Uterus (tissue), 4 donors: ENCODE measurements around the gene RNASE4. TPM values are rescaled to one million over a fixed set of nuclear protein-coding genes. Genes with fewer than 3 reads are reported as not detected.
"Not testable (repeated sequence)": the region's sequence is repeated elsewhere in the genome, so short reads cannot be mapped to it uniquely, and the experiment has no call there.

Source experiments
- DNase-seq, 2 donors: peaks; one replicate each; pipeline ENCODE4 v3.0.0-alpha.2; 2019 to 2020
- H3K27ac ChIP-seq, 2 donors: fragments of 200-600 bp; sonication (generic); 1 replicate in 1 of 2; 2 replicates in 1 of 2; pipeline ENCODE4 v1.5.1; 2016 to 2018
- H3K27me3 ChIP-seq, 2 donors: fragments of 200-600 bp; sonication (generic); one replicate each; pipeline ENCODE4 v1.5.1; 2018 to 2019; ENCODE audit warnings: control low read depth in 1 of 2
- H3K36me3 ChIP-seq, 2 donors: fragments of 200-600 bp; sonication (generic); one replicate each; pipeline ENCODE4 v1.5.1; 2019; ENCODE audit warnings: control low read depth in 1 of 2
- H3K4me1 ChIP-seq, 2 donors: fragments of 200-600 bp; sonication (generic); one replicate each; pipeline ENCODE4 v1.5.1; 2018 to 2019; ENCODE audit warnings: control low read depth in 1 of 2
- H3K4me3 ChIP-seq, 2 donors: fragments of 200-600 bp; sonication (generic); 1 replicate in 1 of 2; 2 replicates in 1 of 2; pipeline ENCODE4 v1.5.1; 2018 to 2019; ENCODE audit warnings: mild to moderate bottlenecking in 1 of 2
- H3K9me3 ChIP-seq, 2 donors: fragments of 200-600 bp; sonication (generic); one replicate each; pipeline ENCODE4 v1.5.1; 2019; ENCODE audit warnings: control low read depth in 1 of 2
- CTCF ChIP-seq, 4 experiments: fragments of 200-600 bp in 2 of 4; fragments of 450-650 bp in 2 of 4; sonication (generic) in 2 of 4; IDR thresholded peaks; one replicate each; pipeline ENCODE4 v1.5.1; 2016 to 2019; ENCODE audit warnings: antibody characterized with exemption in 4 of 4, mild to moderate bottlenecking in 2 of 4, moderate library complexity in 1 of 4
- POLR2A ChIP-seq, 2 donors: fragments of 450-650 bp; IDR thresholded peaks; one replicate each; pipeline ENCODE4 v1.6.1; 2016; ENCODE audit warnings: antibody characterized with exemption in 2 of 2, mild to moderate bottlenecking in 1 of 2, moderate library complexity in 1 of 2
- intact Hi-C: fragments of 100-400 bp; cut with DNase I; formaldehyde crosslinking; loops from one replicate; pipeline ENCODE4 v1.15.1; 2023; ENCODE audit warnings: low total_unique reads
- total RNA-seq, 4 donors: library from RNA; depleted of rRNA in 3 of 4; stranded (reverse); fragments of >200 nt in 3 of 4; gene quantifications; one replicate each; pipeline versions ENCODE4 v1.1.0 to v1.2.4, GENCODE V29; 2014 to 2023
- donor health status: DM: yes; HTN: yes; CAD: no.

RNASE4 gene
- total RNA-seq, 4 donors from 2014 or later, result 26.3 to 159 (median 76.3) TPM

GRCh38 chr14:20698934-20699333, 14.6 kb downstream of the RNASE4 start:
- intact Hi-C loops, result no loop called here
- TF ChIP-seq POLR2A (IDR thresholded peaks at IDR 0.05) (no peak), CTCF (IDR thresholded peaks at IDR 0.05) (no peak)
- no peak for DNase-seq
- no peaks in the 10 kb centered on the region for H3K9me3 ChIP-seq
- no peaks in the 10 kb centered on the region for H3K4me1 ChIP-seq
- no peaks in the 10 kb centered on the region for H3K36me3 ChIP-seq
- no peak overlapping the region for H3K4me3 ChIP-seq
- no peak overlapping the region for H3K27ac ChIP-seq
- H3K27me3 ChIP-seq, result no peaks in the 10 kb centered on the region

DNA sequence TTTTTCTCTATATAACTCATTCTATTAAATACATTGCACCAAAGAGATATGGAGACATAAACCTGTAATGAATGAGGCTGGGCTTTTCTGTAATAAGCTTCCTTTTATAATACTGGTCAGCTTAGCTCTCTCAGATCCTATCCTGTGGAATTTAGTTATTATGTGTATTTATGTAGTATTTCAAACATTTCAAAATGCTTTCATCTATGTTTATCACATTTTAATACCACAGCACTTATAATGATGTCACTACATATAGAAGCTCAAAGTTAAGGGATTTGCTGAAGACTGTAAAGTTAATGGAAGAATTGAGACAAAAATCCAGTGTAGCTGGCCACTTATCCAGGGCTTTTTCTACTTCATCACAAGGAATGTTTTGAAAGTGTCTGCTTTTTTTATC, 15.6 kb downstream of the RNASE4 start:
- DNase-seq, result no peak
- Histone ChIP-seq H3K4me1 (no peaks in the 10 kb centered on the region), H3K27ac (no peak overlapping the region), H3K9me3 (no peaks in the 10 kb centered on the region), H3K36me3 (no peaks in the 10 kb centered on the region), H3K27me3 (no peaks in the 10 kb centered on the region), H3K4me3 (no peak overlapping the region)
- intact Hi-C loops, result no loop called here
- no peak for TF ChIP-seq POLR2A (IDR thresholded peaks at IDR 0.05)

DNA sequence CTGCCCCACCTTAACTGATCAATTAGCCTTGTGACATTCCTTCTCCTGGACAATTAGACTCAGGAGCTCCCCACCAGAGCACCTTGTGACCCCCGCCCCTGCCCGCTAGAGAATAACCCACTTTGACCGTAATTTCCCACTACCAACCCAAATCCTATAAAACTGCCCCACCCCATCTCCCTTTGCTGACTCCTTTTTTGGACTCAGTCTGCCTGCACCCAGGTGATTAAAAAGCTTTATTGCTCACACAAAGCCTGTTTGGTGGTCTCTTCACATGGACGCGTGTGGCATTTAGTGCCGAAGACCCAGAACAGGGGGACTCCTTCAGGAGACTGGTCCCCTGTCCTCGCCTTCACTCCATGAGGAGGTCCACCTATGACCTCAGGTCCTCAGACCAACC, 16.6 kb downstream of the RNASE4 start:
- H3K4me3 ChIP-seq, H3K27me3 ChIP-seq, H3K27ac ChIP-seq, H3K9me3 ChIP-seq, intact Hi-C loops, H3K4me1 ChIP-seq, DNase-seq, H3K36me3 ChIP-seq: not testable (repeated sequence)

DNA sequence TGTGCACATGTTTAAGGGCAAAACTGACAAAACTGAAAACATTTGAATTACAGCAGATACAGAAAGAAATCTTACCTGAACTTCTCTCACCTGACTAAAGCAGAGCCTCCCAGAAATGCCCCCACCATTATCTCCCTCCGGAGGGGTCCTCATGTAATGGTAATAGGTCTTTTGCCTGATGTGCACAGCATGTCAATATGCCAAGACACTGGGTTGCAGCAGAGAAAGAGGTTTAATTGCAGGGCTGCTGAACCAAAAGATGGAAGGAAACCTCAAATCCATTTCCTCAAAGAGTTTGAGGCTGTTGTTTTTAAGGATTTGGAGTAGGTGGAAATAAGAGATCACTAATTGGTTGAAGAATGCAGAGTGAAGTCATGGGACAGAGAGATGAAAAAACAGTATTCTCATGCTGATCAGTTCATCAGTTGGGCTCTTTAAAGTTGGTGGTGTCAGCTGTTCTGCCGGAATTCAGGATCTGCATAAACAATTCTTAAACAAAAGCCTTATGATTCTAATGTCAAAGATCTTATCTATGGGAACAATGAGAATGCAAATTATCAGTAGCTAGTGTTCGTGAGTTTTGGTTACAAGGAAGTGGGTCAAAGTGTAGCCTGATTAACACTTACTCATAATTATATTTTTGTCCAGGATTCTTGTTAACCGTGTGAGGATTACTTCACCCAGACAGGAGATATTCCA, 22.4 kb downstream of the RNASE4 start:
- intact Hi-C loops, result no loop called here
- Histone ChIP-seq H3K27me3 (no peaks in the 10 kb centered on the region), H3K27ac (no peak overlapping the region), H3K36me3 (no peaks in the 10 kb centered on the region), H3K4me3 (no peak overlapping the region), H3K9me3 (no peaks in the 10 kb centered on the region), H3K4me1 (no peaks in the 10 kb centered on the region)
- DNase-seq, result no peak
- TF ChIP-seq POLR2A (IDR thresholded peaks at IDR 0.05) (no peak), CTCF (IDR thresholded peaks at IDR 0.05) (no peak)

DNA sequence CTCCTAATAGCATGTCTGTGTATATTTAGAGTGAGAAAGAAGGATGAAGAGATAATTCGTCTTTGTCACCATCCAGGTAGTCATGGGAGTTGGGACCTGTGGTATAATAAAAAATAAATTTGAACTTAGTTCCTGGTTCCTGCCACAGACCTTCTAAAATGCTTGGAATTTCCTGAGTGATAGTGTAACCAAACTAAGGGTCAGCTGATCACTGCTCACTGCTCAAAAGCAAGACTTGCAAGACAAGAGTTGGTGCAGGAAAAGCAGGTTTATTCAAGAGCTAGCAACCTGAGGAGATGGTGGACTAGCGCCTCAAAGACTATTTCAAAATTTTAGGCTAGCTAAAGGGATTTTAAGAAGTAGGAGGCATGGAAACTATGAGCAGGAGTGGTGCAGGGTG, 23.3 kb downstream of the RNASE4 start:
- Histone ChIP-seq H3K9me3 (no peaks in the 10 kb centered on the region), H3K4me1 (no peaks in the 10 kb centered on the region), H3K27me3 (no peaks in the 10 kb centered on the region), H3K36me3 (no peaks in the 10 kb centered on the region), H3K4me3 (no peak overlapping the region), H3K27ac (no peak overlapping the region)
- no peak for TF ChIP-seq POLR2A (IDR thresholded peaks at IDR 0.05)
- TF ChIP-seq CTCF (IDR thresholded peaks at IDR 0.05), result no peak
- intact Hi-C loops, result no loop called here
- no peak for DNase-seq

- TF ChIP-seq CTCF (IDR thresholded peaks at IDR 0.05) (no peak), POLR2A (IDR thresholded peaks at IDR 0.05) (no peak)
- intact Hi-C loops, result no loop called here
- Histone ChIP-seq H3K27me3 (no peaks in the 10 kb centered on the region), H3K36me3 (no peaks in the 10 kb centered on the region), H3K4me3 (no peak overlapping the region), H3K27ac (no peak overlapping the region), H3K4me1 (no peaks in the 10 kb centered on the region), H3K9me3 (no peaks in the 10 kb centered on the region)
- no peak for DNase-seq
Measured at GRCh38 chr14:20711261-20711660, 26.9 kb downstream of the RNASE4 start.
